GM19023 (cell line): ENCODE measurements around the gene CYP39A1.

ENCODE experiments used
- ATAC-seq: cut with Tn5 transposase; IDR thresholded peaks from one replicate; pipeline ENCODE4 v1.9.1; 2021; ENCODE audit warnings: mild to moderate bottlenecking, moderate library complexity; ENCODE audit not compliant: unreplicated experiment

Gene CYP39A1, protein sequence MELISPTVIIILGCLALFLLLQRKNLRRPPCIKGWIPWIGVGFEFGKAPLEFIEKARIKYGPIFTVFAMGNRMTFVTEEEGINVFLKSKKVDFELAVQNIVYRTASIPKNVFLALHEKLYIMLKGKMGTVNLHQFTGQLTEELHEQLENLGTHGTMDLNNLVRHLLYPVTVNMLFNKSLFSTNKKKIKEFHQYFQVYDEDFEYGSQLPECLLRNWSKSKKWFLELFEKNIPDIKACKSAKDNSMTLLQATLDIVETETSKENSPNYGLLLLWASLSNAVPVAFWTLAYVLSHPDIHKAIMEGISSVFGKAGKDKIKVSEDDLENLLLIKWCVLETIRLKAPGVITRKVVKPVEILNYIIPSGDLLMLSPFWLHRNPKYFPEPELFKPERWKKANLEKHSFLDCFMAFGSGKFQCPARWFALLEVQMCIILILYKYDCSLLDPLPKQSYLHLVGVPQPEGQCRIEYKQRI

DNA sequence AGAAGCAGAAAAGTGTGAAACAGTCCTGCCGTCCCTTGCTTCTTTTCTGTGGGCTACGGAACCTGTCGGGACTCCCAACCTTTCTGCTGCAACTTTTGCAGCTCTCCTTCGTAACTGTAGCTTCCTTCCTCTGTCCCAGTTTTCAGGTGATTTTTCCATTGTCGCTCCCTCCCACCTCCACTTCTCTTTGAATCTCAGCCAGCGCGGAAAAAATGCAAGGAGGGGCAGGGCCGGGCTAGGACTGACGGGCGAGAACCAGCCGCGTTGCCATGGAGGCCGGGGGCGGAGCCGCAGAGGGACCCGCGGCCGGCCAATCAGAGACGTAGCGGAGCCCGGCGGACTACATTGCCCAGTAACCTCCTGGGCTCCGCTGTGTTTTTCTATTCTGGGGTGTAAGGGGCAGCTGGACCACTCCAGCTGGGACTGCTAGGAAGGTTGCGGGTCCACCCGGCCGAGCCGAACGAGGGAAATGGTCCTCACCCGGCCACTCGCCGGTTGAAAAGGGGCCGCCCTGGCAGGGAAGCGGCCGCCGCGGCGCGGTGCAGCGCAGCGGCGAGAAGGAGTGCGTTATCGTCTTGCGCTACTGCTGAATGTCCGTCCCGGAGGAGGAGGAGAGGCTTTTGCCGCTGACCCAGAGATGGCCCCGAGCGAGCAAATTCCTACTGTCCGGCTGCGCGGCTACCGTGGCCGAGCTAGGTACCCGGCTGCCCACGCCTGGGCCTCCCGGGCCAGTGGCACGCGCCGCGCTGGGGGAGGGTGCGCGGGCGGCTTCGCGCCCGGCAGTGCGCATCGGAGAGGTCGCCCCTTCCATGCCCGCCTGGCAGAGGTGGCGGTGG lies at the start of gene CYP39A1, which contains the start of gene SLC25A27:
Gene CYP39A1, minus strand, starts transcription at position 216 of the 836 bp plus-strand sequence. CDS start 236 bp downstream, outside the sequence.
Gene SLC25A27, plus strand, starts transcription at position 373 of the 836 bp plus-strand sequence. Its CDS starts 218 bp downstream, at position 591.
- ATAC-seq: peak; percentile 100

DNA sequence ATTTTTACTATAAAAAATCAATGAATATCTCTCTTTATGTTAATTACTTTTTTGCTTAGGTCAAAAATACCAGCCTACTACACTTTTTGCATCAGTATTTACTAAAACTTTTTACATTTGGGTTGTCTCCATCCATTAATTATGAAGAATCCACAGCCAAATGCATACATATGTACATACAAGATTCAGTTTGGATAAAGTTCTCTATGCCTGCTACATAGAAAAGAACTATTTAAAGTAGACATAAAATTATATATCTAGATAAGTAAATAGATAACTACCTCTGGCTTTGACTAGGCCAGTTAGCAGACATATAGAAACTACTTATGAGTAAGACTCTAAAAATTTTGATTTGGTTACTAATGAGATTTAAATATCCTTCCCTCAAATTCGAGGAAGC lies 47.4 kb upstream of the CYP39A1 start:
- ATAC-seq: no peak

DNA sequence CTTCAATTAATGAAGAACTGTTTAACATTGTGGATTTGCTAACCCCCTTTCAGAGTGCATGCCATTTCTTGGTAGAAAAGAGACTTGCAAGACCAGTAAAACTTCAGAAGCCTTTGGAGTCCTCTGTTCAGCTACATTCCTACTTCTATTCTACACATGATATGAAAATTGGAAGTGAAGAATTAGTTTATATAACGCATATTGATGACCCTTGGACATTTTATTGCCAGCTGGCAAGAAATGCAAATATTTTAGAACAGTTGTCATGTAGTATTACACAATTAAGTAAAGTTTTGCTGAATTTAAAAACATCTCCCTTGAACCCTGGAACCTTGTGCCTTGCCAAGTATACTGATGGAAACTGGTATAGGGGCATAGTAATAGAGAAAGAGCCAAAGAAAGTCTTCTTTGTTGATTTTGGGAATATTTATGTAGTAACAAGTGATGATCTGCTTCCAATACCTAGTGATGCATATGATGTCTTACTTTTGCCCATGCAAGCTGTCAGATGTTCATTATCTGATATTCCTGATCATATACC lies 38.4 kb upstream of the CYP39A1 start:
- ATAC-seq: no peak

DNA sequence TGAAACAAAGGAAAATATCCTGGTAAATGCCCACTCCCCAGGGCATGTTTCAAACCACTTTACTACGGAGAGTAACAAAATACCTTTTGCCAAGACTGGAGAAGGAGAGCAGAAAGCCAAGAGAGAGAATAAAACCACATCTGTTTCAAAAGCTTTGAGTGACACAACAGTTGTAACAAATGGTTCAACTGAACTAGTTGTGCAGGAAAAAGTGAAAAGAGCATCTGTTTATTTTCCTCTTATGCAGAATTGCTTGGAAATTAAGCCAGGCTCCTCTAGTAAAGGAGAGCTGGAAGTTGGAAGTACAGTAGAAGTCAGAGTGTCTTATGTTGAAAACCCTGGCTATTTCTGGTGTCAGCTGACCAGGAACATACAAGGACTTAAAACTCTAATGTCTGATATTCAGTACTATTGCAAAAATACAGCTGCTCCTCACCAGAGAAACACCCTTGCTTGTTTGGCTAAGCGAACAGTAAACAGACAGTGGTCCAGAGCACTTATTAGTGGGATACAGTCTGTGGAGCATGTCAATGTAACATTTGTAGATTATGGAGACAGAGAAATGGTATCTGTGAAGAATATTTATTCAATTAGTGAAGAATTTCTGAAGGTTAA lies 37.6 kb upstream of the CYP39A1 start:
- ATAC-seq: no peak

DNA sequence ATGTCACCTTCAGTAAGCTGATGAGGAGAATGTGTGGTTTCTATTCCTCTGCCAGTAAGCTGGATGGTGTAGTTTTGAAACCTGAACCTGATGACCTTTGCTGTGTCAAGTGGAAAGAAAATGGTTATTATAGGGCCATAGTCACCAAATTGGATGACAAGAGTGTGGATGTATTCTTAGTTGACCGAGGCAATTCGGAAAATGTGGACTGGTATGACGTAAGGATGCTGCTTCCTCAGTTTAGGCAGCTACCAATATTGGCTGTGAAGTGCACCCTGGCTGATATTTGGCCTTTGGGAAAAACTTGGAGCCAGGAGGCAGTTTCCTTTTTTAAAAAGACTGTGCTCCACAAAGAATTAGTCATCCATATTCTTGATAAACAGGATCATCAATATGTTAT lies 37.0 kb upstream of the CYP39A1 start:
- no peak for ATAC-seq

DNA sequence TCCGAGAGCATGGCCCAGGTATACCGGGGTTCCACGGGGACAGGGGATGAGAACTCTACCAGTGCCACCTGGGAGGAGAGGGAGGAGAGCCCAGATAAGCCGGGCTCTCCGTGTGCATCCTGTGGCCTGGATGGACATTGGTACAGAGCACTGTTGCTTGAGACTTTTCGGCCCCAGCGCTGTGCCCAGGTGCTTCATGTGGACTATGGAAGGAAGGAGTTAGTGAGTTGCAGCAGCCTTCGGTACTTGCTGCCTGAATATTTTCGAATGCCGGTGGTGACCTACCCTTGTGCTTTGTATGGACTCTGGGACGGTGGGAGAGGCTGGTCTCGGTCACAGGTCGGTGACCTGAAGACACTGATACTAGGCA lies 36.3 kb upstream of the CYP39A1 start:
- no peak for ATAC-seq

DNA sequence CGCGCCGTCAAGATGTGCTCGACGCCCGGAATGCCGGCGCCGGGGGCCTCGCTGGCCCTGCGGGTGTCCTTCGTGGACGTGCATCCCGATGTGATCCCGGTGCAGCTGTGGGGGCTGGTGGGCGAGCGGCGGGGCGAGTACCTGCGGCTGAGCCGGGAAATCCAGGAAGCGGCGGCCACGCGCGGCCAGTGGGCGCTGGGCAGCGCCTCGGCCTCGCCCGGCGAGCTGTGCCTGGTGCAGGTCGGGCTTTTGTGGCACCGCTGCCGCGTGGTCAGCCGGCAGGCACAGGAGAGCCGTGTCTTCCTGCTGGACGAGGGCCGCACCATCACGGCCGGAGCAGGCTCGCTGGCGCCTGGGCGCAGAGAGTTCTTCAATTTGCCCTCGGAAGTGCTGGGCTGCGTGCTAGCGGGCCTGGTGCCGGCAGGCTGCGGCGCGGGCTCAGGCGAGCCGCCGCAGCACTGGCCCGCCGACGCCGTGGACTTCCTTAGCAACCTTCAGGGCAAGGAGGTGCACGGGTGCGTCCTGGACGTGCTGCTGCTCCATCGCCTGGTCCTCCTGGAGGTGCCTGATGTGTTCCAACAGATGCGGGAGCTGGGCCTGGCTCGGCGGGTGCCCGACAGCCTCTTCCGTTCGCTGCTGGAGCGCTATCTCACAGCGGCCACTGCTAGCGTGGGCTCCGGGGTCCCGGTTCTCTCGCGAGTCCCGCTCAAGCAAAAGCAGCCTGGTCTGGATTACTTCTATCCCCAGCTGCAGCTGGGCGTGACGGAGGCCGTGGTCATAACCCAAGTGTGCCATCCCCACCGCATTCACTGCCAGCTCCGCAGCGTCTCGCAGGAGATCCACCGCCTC lies 35.7 kb upstream of the CYP39A1 start:
- ATAC-seq: no peak

DNA sequence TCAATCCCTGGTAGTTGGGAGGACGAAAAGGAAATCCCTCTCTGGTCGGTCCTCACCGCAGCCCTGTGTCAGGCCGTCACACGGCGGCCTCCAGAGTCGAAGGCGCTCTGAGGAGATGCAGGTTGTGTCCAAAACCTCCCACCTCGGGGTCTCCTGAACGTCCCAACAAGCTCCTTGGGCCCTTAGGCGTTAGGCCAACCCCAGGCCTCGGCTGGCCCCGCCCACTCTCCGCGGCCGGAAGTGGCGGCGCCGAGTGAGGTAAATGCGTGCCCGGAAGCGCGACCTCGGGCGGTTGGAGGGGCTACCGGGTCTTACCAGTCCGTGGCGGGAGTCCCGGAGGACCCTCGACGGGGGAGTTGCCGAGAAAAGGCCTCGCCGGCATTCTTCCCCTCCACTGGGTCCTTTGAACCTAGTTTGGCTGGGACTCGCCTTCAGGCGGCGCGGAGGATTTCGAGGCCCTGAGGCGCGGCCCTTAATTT lies 35.0 kb upstream of the CYP39A1 start, which contains the start of gene TDRD6:
Gene TDRD6, plus strand, starts transcription at position 267 of the 479 bp plus-strand sequence. CDS start 244 bp downstream, outside the sequence.
- ATAC-seq: no peak

DNA sequence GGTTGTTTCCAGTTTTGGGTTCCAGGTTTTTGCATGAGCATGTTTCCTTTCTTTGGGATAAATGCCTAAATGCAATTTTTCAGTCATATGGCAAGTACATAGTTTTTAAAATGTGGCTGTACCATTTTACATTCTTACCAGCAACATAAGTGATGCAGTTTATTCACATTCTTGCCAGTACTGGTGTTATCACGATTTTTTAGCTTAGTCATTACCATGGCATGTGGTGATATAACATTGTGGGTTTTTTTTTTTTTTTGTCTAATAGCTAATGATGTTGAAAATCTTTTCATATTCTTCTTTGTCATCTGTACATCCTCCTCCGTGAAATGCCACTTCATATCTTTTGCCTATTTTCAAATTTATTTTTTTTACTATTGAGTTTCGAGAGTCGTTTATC lies 32.2 kb upstream of the CYP39A1 start:
- ATAC-seq: no peak

DNA sequence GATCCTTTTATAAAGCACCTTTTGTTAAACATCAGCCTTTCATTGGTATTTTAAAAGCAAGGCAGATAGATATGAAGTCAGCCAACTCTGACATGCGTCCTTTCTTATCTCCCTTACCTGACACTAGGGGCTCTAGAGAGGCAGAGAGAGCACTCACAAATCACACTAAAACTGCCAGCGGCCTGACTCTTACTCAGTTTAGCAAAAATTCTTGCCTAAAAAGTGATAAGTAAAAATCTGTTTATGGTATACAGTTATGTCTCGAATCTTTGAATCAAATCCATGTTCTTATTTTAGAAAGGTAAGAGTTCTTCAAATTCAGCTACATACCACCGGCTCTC lies 24.7 kb upstream of the CYP39A1 start:
- no peak for ATAC-seq

DNA sequence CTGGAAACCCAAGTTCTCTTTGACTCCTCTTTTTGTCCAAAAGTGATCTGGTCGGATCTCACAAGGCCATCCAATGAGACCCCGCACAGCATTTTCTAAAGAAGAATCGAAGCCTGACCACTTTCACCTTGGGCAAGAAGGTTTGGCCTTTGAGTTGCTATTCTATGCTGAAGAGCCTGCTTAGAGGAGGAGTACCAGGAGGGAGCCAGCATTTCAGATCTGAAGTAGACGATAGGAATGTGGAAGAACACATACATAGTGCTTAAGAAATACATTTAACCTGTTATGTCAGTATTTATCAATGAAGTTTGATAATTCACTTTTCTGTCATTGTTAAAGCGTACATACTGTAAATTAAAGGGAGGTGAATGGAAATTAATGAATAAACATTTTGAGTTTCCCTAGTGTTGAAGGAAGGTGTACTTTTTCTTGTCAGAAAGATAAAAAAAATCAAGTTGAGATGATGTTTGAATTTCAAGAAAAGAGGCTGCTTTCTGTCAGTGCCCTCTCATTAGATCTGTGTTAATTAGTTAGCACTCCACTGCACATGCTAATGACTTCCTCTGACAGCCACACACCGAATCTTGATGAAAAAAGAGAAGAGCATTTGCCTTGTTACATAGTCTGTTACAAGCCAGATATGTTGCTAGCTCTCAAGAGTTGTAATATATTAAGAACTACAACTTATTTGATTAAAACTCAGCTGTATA lies 24.1 kb upstream of the CYP39A1 start:
- no peak for ATAC-seq

DNA sequence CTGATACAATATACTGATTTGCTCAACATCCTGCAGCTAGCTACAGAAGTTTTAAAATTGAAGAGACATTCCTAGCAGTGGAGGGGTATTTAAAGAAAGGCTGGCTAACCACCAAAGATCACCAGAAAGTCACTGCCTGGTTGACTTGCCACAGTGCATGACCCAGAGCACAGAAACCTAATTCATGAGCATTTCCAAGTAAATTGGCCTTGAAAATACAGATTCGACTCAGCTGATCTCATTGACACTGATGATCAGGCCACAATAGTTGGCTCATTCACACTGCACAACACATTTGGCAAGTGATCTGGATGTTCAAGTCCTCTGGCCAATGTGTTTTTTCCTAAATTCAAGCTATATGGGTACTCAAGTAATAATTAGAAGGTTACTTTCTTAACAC lies 21.8 kb upstream of the CYP39A1 start:
- no peak for ATAC-seq

DNA sequence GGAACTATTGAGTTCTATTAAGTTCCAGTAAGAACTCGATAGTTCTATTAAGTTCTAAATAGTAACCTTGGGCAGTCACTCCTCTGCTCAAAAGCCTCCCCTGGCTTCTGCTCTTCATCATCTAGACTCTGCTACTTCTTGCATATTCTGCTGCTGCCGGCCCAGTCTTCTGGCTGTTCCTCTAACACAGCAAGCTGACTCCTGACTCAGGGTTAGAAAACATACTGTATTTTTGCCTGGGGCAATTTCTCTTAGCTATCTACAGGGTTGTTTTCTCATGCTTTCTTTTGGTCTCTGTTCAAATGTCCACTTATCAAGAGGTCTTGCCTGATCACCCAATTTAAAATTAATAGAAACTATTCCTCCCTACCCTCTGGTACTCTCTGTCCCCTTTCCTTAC lies 14.8 kb upstream of the CYP39A1 start:
- ATAC-seq: no peak

DNA sequence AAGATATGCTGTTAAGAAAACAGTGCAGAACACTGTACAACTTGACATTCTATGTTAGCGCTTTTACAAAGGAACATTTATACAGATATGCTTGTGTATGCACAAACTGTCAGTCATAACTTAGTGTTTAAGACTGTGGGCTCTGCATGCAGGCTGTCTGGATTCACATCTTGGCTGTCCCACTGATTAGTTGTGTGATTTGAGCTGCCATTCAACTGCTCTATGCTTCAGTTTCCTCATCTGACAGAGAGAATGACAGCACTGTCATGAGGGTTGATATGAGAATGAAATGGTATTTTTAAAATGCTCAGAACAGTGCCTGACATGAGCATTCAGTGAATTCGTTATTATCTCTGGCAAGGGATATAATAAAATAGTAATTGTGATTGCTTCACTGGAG lies 8.9 kb upstream of the CYP39A1 start:
- ATAC-seq: no peak

DNA sequence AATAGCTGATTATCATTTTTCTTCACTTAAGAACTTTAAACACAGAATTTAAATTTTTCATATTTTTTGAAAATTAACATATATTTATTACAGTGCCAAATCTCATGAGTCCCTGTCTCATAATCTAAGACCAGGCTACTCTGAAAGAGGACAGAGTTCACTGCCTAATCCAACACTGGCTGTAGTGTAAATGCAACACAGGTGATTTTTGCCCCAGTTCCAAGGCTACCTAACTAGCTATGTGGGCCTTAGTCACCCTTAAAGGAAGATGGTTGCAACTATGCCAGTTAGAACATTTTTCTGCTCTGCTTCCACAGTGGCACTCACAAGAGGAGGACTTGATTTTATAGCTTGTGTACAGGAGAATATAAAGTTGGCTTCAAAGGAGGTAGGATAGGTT lies 5.0 kb upstream of the CYP39A1 start:
- no peak for ATAC-seq

DNA sequence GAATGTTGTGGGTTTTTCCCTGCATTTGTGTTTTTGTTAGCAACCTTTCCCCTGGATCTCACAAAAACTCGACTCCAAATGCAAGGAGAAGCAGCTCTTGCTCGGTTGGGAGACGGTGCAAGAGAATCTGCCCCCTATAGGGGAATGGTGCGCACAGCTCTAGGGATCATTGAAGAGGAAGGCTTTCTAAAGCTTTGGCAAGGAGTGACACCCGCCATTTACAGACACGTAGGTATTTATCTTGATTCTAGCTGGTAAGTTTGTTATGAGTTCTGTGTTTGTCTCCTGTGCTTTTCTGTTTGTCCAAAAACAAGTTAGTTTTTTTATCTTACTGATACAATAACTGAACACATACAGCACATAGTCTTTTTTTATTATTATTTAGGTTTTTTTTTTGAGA lies 3.2 kb upstream of the CYP39A1 start:
- no peak for ATAC-seq

DNA sequence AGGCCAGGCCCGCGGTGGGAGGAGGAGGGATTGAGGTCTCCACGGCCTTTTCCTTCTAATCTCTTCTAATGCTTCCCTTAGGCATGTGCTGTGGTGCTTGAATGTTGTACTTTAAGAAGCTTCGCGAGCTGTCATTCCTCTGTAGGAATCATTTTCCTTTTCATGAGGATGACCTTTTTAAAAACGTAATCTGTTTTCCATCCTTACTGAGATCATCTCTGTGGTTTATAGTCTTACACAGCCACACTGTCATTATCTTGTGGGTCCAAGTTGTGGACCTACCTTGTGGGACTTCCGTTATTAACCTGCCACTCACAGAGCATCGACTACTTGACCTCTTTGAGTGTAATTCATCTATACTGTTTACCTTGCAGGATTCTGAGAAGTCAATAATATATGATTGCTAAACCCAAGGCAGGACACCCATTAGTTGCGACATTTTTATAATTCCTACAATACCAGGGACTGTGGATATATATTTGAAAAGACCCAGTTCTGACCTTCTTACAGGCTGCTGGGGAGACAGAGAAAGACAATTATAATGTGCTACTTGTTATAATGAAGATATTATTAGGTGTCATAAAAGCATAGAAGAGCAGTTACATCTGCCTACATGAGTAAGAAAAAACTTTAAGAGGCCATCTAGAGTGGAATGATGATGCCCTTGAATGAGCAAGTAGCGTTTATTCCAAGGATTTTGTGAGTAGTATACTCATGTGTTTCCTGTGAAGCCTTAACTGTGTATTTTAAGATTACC lies 999 bp upstream of the CYP39A1 start:
- no peak for ATAC-seq

DNA sequence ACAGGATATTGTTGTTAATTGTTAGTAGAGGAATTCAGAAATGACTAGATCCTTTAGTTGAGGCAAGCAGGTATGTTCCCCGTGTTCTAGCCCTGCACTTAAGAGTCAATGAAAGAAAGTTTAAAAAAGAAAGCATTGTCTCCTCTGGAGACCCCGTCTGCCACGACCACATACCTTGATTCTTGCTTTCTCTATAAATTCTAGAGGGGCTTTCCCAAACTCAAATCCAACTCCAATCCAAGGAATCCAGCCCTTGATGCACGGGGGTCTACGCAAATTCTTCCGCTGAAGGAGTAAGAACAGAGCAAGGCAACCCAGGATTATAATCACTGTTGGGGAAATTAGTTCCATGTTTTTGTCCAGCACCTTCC lies 401 bp downstream of the CYP39A1 start:
- ATAC-seq: no peak

DNA sequence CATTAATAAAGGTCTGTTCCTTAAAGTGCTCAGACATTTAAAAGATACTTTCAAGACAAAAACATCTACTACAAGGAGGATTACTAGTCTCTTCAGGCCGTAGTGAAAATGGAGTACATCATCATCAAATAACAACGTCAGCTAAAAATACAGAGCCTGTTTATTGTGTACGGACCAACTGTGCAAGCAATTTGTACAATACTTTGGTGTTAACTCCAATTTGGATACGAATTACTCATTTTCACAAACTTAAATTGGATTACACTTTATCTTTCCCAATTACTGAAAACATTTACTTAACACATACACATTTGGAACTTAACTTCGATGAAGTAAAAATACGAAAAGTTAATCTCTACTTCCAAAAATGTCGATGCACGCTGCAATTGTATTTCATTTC lies 802 bp downstream of the CYP39A1 start:
- no peak for ATAC-seq
